NCI-H2029 treated with DMSO at 0.1 percent for 48 hours (cell line): ENCODE results near the gene GPATCH8.

ENCODE experiments used
- DNase-seq: peaks from one replicate; lab custom pipeline; 2025; lab: John Stamatoyannopoulos, UW

GPATCH8 gene

GRCh38 chr17:44451016-44451627, 52.1 kb downstream of the GPATCH8 start:
- no peak for DNase-seq

- DNase-seq, result no peak
These were observed 54.8 kb downstream of the GPATCH8 start for GRCh38 chr17:44448412-44448811.

DNA sequence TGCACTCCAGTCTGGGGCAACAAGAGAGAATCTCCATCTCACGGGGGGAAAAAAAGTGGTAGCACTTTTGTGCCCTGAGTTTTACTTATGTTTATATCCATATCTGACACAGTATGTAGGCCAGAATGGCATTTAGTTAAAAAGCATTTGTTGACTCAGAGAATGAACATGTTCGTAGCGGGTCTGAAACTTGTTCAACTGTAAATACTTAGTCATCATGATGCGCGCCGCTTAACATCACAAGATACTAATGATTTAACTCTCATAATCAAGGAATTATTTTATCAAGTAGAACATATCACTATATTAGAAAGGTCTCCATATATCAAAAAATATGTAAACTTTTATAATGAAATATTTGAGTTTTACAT, 58.5 kb downstream of the GPATCH8 start:
- DNase-seq, result no peak

DNA sequence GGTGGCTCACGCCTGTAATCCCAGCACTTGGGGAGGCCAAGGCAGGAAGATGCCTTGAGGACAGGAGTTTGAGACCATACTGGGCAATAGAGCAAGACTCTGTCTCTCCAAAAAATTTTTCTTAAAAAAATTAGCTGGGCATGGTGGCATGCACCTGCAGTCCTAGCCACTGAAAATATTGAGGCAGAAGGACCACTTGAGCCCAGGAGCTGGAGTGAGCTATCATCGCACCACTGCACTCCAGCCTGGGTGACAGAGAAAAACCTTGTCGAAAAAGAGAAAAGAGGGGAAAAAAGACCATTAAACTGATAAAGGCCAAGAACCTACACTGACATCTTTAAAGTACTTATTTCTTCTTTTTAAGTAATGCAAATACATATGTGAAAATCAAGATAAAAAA, 60.4 kb downstream of the GPATCH8 start:
- no peak for DNase-seq

GRCh38 chr17:44439168-44439567, 64.0 kb downstream of the GPATCH8 start:
- DNase-seq, result no peak

- no peak for DNase-seq
These were observed 64.6 kb downstream of the GPATCH8 start for GRCh38 chr17:44438636-44439035.

- no peak for DNase-seq
These were observed 66.9 kb downstream of the GPATCH8 start for GRCh38 chr17:44436336-44436735.

GRCh38 chr17:44432254-44433157, 70.7 kb downstream of the GPATCH8 start:
- DNase-seq, result no peak

- DNase-seq, result no peak
These were observed 78.3 kb downstream of the GPATCH8 start for GRCh38 chr17:44424828-44425461.

GRCh38 chr17:44417553-44417952, 85.7 kb downstream of the GPATCH8 start:
- DNase-seq, result no peak

GRCh38 chr17:44416558-44417289, 86.5 kb downstream of the GPATCH8 start:
- DNase-seq, result no peak

GRCh38 chr17:44414394-44415155, 88.6 kb downstream of the GPATCH8 start:
- DNase-seq, result no peak

- DNase-seq, result no peak
These were observed 93.7 kb downstream of the GPATCH8 start for GRCh38 chr17:44409309-44410028.

DNA sequence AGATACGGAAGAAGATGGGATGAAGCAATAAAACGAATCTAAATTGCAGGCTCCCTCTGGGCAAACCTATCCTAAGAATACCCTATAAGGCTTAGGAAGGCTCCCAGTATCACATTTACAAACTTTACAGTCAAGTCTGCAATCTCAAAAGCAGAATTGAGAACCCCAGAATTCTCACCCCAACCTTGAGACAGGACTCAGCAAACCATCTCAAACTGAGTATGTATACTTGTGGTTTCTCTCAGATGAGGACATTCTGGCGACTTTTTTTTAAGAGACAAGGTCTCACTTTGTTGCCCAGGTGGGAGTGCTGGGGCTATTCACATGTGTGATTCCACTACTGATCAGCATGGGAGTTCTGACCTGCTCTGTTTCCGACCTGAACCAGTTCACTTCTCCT, 94.4 kb downstream of the GPATCH8 start:
- DNase-seq, result no peak

DNA sequence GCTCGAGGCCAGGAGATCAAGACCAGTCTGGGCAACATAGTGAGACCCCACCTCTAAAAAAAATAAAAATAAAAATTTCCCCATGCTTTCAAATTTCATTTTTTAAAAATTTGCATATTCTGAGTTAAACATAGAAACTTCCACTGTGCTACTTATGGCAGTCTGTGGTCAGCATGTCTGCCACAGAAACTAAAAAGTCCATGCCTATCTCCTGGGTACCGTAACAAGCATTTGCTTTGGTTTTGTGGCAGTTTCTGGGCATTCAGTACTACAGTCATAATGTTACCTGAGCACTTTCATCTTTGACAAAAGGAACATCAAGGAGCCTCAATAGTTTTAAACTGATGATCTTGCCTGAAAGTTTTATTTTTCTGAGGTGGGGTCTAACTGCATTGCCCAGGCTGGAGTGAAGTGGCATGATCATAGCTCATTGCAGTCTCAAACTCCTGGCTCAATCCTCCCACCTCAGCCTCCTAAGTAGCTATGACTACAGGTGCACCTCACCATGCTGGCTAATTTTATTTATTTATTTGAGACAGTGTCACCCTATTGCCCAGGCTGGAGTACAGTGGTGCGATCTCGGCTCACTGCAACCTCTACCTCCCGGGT, 100.5 kb downstream of the GPATCH8 start:
- DNase-seq, result no peak

DNA sequence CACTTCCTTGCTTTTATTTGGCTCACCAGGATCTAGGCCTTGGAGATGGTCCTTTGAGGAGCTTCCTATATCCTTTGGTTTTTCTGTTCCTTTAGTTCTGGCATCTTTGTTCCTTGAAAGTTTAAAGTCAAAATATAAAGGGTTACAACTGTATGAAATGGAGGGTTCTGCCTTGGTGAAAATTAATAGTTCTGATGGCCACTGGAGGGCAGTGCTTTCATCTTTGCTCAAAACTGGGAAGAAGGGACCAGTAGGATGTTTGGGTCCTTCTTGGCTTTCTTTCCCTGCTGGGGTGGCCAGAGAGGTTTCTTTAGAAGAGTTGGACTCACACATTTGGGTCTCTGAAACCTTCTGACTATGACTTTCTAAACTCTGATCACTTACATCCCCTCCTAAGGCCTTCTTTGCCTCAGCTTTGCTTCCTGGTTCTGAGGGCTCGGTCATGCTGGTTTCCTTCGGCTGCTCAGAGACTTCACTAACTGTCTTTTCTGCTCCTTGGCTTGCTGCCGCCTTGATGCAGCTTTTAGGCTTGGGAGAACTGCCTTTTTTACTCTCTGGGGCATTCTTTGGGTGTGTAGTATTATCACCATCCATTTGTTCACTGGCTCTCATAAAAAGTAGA, 102.9 kb downstream of the GPATCH8 start:
- DNase-seq, result no peak

- no peak for DNase-seq
These were observed 104.2 kb downstream of the GPATCH8 start for GRCh38 chr17:44398692-44399691.

DNA sequence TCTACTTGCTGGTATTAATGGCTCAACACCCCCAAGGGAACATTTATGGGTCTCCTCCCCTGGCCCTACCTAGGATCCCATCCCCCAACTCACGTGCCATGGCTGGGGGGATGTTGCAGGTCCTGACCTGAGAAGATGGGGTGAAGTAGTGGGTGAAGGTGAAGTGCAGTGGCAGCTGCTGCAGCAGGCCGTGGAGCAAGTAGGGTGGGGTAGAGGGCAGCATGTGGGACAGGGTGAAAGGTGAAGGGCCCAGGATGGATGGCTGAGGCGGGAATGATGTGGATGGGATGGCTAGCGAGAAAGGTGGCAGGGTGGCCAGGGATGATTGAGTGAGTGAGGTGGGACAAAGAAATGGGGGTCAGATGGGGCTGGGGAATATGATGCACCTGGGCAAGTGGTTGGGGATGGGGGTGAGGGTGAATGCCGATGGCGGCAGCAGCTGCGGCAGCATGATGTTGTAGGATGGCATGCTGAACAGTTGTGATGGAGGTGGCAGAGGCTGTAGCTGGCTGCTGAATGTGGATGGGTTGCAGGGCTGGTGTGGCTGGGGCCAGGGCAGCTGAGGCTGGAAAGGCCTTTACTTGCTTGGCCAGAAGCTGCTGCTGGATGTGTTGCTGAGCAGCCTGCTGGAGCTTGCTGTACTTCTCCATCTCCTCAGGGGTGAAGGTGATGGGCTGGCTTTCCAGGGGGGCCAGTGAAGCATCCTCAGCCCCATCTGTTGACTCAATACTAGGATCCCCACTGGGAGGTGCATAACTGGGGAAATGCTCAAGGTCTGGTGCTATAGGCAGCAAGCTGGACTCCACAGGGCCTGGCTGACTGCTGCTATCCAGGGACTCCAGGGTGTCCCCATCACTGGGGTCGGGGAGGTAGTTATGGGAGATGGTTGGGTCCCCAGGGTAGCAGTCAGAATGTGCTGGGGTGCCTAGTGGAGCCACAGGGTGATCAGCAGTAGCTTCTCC, 105.4 kb downstream of the GPATCH8 start:
- no peak for DNase-seq
